Measurements from ENCODE around the gene APOC1.
"Not testable (repeated sequence)": the region's sequence is repeated elsewhere in the genome, so short reads cannot be mapped to it uniquely, and the experiment has no call there.

Gene APOC1

DNA sequence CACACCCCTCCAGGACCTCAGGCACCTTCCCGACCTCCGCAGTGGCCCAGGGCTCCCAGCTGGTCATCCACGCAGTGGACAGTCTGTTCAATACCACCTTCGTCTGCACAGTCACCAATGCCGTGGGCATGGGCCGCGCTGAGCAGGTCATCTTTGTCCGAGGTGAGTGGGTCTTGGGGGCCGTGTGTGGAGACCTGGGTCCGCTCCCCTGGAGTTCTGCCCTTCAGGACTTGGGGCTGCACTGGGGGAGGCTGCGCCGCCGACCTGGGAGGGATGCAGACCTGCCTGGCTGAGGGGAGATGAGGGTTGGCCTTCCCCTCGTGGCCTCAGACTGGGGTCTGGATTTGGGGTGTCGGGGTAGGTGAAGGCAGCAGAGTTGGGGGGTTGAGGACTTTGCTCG is 40.1 kb upstream of the APOC1 start:
- TF ChIP-seq, protein P1, sequence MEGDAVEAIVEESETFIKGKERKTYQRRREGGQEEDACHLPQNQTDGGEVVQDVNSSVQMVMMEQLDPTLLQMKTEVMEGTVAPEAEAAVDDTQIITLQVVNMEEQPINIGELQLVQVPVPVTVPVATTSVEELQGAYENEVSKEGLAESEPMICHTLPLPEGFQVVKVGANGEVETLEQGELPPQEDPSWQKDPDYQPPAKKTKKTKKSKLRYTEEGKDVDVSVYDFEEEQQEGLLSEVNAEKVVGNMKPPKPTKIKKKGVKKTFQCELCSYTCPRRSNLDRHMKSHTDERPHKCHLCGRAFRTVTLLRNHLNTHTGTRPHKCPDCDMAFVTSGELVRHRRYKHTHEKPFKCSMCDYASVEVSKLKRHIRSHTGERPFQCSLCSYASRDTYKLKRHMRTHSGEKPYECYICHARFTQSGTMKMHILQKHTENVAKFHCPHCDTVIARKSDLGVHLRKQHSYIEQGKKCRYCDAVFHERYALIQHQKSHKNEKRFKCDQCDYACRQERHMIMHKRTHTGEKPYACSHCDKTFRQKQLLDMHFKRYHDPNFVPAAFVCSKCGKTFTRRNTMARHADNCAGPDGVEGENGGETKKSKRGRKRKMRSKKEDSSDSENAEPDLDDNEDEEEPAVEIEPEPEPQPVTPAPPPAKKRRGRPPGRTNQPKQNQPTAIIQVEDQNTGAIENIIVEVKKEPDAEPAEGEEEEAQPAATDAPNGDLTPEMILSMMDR (IDR thresholded peaks at IDR 0.05), result no peak
- Histone ChIP-seq H3K27ac (no peak overlapping the region), H3K4me3 (no peak overlapping the region)
- no peak for DNase-seq (ENCODE audit: low spot score)

DNA sequence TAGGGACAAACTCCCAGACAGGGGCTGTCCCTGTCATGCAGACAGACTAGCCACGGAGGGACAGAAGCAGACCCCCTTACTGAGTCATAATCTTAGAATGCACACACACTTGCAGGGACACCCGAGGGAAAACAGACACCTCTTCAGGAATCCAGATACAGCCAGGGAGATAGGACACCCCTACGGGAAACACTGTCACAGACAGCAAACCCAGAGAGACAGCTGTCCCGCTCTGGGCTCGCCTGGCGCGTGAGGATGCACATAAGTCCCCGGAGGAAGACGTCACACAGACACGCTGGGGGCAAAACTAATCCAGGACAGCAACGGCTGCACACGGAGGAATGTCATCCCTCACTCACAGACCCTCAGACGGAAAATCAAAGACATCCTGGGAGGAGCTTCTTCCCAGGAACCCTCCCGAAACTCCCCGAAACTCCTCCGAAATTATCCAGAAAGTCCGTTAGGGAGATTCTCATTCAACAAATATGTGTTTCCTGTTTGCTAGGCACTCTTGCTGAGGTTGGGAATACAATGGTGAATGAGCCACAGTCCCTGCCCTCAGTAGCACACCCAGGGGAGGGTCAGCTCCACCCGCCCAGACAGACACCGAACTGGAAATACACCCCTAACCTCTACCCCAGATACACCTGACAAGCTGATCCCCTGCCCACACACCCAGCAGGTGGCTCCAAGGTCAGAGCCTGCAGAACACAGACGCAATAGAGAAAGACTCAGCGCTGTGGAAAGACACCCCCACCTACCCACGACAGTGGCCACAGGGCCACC is 38.5 kb upstream of the APOC1 start:
- H3K27ac ChIP-seq, result no peak overlapping the region
- no peak for DNase-seq (ENCODE audit: low spot score)
- no peak overlapping the region for H3K4me3 ChIP-seq
- TF ChIP-seq, protein P1 (IDR thresholded peaks at IDR 0.05), result no peak

DNA sequence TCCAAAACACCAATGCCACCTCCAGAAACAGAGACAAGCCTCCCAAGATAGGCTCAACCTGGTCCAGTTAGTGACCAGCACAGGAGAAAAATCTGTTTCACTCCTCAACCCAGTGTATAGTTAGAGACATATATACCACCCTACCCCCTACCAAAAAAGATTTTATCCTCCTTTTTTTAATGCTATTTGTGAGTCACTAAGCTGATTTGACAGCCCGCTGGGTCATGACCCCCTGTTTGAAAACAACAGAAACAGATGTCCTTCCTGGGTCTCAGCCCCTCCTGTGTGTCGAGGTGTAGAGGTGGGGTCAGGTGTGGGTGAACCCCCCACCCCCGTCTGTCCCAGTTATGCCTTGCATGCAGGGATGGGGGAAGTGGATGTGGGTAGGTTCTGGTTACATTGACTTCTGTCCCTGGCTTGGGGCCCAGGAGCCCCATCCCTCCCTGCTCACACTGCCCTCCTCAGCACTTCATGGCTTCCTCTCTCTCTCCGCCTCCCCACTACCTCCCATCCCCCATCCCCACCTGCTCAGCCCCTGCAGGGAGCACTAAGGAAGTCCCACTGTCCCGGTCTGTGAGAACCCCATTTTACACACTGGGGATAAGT is 37.4 kb upstream of the APOC1 start:
- TF ChIP-seq, protein P1 (IDR thresholded peaks at IDR 0.05), result no peak
- no peak overlapping the region for H3K27ac ChIP-seq
- no peak for DNase-seq (ENCODE audit: low spot score)
- no peak overlapping the region for H3K4me3 ChIP-seq

DNA sequence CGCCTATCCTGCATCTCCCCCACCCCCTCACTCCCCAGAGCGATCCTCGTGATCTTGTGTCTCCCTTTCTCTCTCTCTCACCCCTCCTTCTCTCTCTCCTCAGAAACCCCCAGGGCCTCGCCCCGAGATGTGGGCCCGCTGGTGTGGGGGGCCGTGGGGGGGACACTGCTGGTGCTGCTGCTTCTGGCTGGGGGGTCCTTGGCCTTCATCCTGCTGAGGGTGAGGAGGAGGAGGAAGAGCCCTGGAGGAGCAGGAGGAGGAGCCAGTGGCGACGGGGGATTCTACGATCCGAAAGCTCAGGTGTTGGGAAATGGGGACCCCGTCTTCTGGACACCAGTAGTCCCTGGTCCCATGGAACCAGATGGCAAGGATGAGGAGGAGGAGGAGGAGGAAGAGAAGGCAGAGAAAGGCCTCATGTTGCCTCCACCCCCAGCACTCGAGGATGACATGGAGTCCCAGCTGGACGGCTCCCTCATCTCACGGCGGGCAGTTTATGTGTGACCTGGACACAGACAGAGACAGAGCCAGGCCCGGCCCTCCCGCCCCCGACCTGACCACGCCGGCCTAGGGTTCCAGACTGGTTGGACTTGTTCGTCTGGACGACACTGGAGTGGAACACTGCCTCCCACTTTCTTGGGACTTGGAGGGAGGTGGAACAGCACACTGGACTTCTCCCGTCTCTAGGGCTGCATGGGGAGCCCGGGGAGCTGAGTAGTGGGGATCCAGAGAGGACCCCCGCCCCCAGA is 36.1 kb upstream of the APOC1 start:
- Histone ChIP-seq H3K4me3 (no peak overlapping the region), H3K27ac (no peak overlapping the region)
- no peak for DNase-seq (ENCODE audit: low spot score)
- TF ChIP-seq, protein P1 (IDR thresholded peaks at IDR 0.05), result no peak

DNA sequence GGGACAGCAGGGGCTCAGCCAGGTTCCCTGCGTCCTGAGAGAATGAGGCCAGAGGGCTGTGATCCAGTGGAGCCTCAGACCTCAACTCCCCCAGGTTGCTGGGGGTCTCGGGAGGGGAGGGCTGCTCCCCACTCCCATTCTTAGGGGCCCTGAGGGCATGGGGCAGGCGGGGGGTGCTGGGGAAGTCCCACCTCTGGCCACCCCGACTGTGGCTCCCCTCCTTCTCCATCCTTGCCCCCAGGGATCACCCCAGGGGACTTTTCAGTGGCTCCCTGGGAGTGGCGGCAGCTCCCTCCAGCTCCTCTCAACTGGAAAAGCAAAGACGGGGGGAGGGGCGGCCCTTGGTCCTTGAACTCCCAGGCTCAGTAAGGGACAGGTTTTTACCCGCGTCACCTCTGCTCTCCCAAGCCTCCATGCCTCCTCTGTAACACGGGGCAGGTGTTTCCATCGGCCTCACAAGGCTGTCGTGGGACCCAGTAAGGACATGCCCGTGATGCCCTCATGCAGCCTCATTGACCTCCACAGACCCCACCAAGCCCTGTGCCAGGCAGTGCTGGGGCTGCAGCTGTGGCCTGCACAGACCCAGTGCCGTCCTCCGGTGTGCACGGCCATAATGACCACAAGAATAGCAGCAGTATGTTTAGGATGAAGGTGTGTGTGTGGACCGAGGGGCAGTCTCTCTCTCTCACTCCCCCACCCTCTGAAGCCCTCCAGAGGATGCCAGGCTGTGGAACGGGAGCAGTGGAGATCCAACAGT is 34.9 kb upstream of the APOC1 start:
- TF ChIP-seq, protein P1 (IDR thresholded peaks at IDR 0.05), result no peak
- H3K4me3 ChIP-seq, result no peak overlapping the region
- no peak for DNase-seq (ENCODE audit: low spot score)
- no peak overlapping the region for H3K27ac ChIP-seq

DNA sequence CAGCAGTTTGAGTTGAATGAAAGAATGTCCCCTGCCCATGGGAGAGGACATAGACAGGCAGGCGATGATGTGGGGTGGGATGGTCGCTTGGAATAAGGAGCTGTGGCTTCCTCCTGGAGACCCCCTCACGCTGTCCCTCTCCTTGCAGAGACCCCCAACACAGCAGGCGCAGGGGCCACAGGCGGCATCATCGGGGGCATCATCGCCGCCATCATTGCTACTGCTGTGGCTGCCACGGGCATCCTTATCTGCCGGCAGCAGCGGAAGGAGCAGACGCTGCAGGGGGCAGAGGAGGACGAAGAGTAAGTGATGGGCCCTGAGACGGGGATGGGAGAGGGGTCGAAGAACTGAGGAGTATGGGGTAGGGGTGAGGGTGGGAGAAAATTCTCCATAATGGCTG is 32.3 kb upstream of the APOC1 start:
- H3K4me3 ChIP-seq, result no peak overlapping the region
- no peak for DNase-seq (ENCODE audit: low spot score)
- TF ChIP-seq, protein P1 (IDR thresholded peaks at IDR 0.05), result no peak
- H3K27ac ChIP-seq, result no peak overlapping the region

DNA sequence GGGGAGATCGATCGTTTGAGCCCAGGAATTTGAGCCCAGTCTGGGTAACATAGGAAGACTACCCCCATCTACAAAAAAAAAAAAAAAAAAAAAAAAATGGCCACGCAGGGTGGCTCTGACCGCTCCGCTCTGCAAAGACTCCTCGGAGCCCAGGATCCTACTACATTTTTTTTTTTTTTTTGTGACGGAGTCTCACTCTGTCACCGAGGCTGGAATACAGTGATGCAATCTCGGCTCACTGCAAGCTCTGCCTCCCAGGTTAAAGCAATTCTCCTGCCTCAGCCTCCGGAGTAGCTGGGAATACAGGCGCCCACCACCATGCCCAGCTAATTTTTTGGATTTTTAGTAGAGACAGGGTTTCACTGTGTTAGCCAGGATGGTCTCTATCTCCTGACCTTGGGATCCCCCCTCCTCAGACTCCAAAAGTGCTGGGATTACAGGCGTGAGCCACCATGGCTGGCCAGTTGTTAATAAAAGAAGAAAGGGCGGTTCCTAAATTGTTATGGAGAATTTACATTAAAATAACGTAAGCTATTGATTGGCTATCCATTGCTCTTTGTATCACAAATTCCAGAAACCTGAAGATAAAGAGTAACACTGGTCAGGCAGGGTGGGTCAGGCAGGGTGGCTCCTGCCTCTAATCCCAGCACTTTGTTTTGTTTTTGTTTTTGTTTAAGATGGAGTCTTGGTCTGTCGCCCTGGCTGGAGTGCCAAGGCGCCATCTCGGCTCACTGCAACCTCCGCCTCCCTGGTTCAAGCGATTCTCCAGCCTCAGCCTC is 31.6 kb upstream of the APOC1 start:
- DNase-seq (ENCODE audit: low spot score), result not testable (repeated sequence)

More for the DNA sequence above, 31.6 kb upstream of the APOC1 start:
- H3K27ac ChIP-seq, H3K4me3 ChIP-seq: not testable (repeated sequence)
